Measurements from ENCODE around the gene MTURN. TPM values are rescaled to one million over a fixed set of nuclear protein-coding genes. Genes with fewer than 3 reads are reported as not detected.

Gene MTURN
- polyA plus RNA-seq, 1 donor (not counting 4 experiments of a cell fraction or from before 2014, with no cell fraction given) = 10.8 TPM

- H3K4me1 ChIP-seq (ENCODE audit: control insufficient read depth, extremely low read depth, insufficient read depth, low read length) = peaks cover 24% of the 10 kb centered on the region
- dilution Hi-C loops (cut with MboI; ENCODE audit: extremely low pct_ligation_motif_present, low sequenced_read_pairs) = no loop called here
- no peak overlapping the region for H3K4me3 ChIP-seq (ENCODE audit: control insufficient read depth in 2 of 3, extremely low read depth in 1 of 3, insufficient read depth in 2 of 3, low read depth in 1 of 3, low read length in 3 of 3)
- no peaks in the 10 kb centered on the region for H3K27me3 ChIP-seq (ENCODE audit: control insufficient read depth, extremely low read depth, insufficient read depth, low read length)
- H3K36me3 ChIP-seq (ENCODE audit: control insufficient read depth in 2 of 2, extremely low read depth in 1 of 2, insufficient read depth in 2 of 2, low read length in 2 of 2) = no peaks in the 10 kb centered on the region
- TF ChIP-seq CTCF (optimal IDR thresholded peaks at IDR 0.05 in 1 of 3, IDR thresholded peaks at IDR 0.05 in 1 of 3, conservative IDR thresholded peaks at IDR 0.05 in 1 of 3; ENCODE audit: extremely low read depth in 1 of 3, insufficient read depth in 2 of 3, low read length in 3 of 3) = no peak
- no peak for TF ChIP-seq EZH2 (IDR thresholded peaks at IDR 0.05; ENCODE audit: low read length)
- H3K9me3 ChIP-seq (ENCODE audit: control insufficient read depth, low read depth, low read length) = no peaks in the 10 kb centered on the region
- H3K79me2 ChIP-seq (ENCODE audit: control insufficient read depth, insufficient read depth, low read length) = no peaks in the 10 kb centered on the region
- no peaks in the 10 kb centered on the region for H3K9me1 ChIP-seq (ENCODE audit: control insufficient read depth, extremely low read depth, insufficient read depth, low read length)
- no peak overlapping the region for H2AFZ ChIP-seq (ENCODE audit: control insufficient read depth, low read length)
- FAIRE-seq (no peak), DNase-seq (ENCODE audit: low read depth, low spot score) (no peak)
- H4K20me1 ChIP-seq (ENCODE audit: control insufficient read depth, extremely low read depth, insufficient read depth, low read length) = no peaks in the 10 kb centered on the region
- H3K27ac ChIP-seq (ENCODE audit: control insufficient read depth, insufficient read depth, low read length) = no peak overlapping the region
- no peak overlapping the region for H3K4me2 ChIP-seq (ENCODE audit: control insufficient read depth, extremely low read depth, insufficient read depth, low read depth, low read length)
- no peak overlapping the region for H3K9ac ChIP-seq (ENCODE audit: control insufficient read depth, extremely low read depth, insufficient read depth, low read length)
These were observed 40.4 kb downstream of the MTURN start for GRCh38 chr7:30175180-30175579.

GRCh38 chr7:30175636-30176147, 40.9 kb downstream of the MTURN start:
- Histone ChIP-seq H3K9me1 (ENCODE audit: control insufficient read depth, extremely low read depth, insufficient read depth, low read length) (no peaks in the 10 kb centered on the region), H4K20me1 (ENCODE audit: control insufficient read depth, extremely low read depth, insufficient read depth, low read length) (no peaks in the 10 kb centered on the region), H3K9ac (ENCODE audit: control insufficient read depth, extremely low read depth, insufficient read depth, low read length) (no peak overlapping the region), H3K79me2 (ENCODE audit: control insufficient read depth, insufficient read depth, low read length) (no peaks in the 10 kb centered on the region), H3K4me2 (ENCODE audit: control insufficient read depth, extremely low read depth, insufficient read depth, low read depth, low read length) (no peak overlapping the region), H2AFZ (ENCODE audit: control insufficient read depth, low read length) (no peak overlapping the region), H3K27me3 (ENCODE audit: control insufficient read depth, extremely low read depth, insufficient read depth, low read length) (no peaks in the 10 kb centered on the region), H3K27ac (ENCODE audit: control insufficient read depth, insufficient read depth, low read length) (no peak overlapping the region), H3K36me3 (ENCODE audit: control insufficient read depth in 2 of 2, extremely low read depth in 1 of 2, insufficient read depth in 2 of 2, low read length in 2 of 2) (no peaks in the 10 kb centered on the region), H3K4me1 (ENCODE audit: control insufficient read depth, extremely low read depth, insufficient read depth, low read length) (peaks cover 28% of the 10 kb centered on the region), H3K9me3 (ENCODE audit: control insufficient read depth, low read depth, low read length) (no peaks in the 10 kb centered on the region), H3K4me3 (ENCODE audit: control insufficient read depth in 2 of 3, extremely low read depth in 1 of 3, insufficient read depth in 2 of 3, low read depth in 1 of 3, low read length in 3 of 3) (no peak overlapping the region)
- dilution Hi-C loops (cut with MboI; ENCODE audit: extremely low pct_ligation_motif_present, low sequenced_read_pairs) = no loop called here
- FAIRE-seq (no peak), DNase-seq (ENCODE audit: low read depth, low spot score) (no peak)
- TF ChIP-seq CTCF (optimal IDR thresholded peaks at IDR 0.05 in 1 of 3, IDR thresholded peaks at IDR 0.05 in 1 of 3, conservative IDR thresholded peaks at IDR 0.05 in 1 of 3; ENCODE audit: extremely low read depth in 1 of 3, insufficient read depth in 2 of 3, low read length in 3 of 3) (no peak), EZH2 (IDR thresholded peaks at IDR 0.05; ENCODE audit: low read length) (no peak)
